Measurements from ENCODE around the gene THSD7B.
"Not testable (repeated sequence)": the region's sequence is repeated elsewhere in the genome, so short reads cannot be mapped to it uniquely, and the experiment has no call there.

The THSD7B gene

GRCh38 chr2:137539336-137539735, 774.0 kb downstream of the THSD7B start:
- DNase-seq (ENCODE audit: low read depth), result no peak

GRCh38 chr2:137547842-137548241, 782.5 kb downstream of the THSD7B start:
- DNase-seq (ENCODE audit: low read depth), result no peak

GRCh38 chr2:137566387-137566786, 801.0 kb downstream of the THSD7B start:
- DNase-seq (ENCODE audit: low read depth), result no peak

GRCh38 chr2:137570484-137570883, 805.1 kb downstream of the THSD7B start:
- DNase-seq (ENCODE audit: low read depth), result no peak

- DNase-seq (ENCODE audit: low read depth), result not testable (repeated sequence)
Observed at GRCh38 chr2:137587834-137588233, 822.5 kb downstream of the THSD7B start.

- not testable (repeated sequence) for DNase-seq (ENCODE audit: low read depth)
Observed at GRCh38 chr2:137588578-137588977, 823.2 kb downstream of the THSD7B start.

- DNase-seq (ENCODE audit: low read depth), result no peak
Observed at GRCh38 chr2:137590102-137590501, 824.8 kb downstream of the THSD7B start.

- no peak for DNase-seq (ENCODE audit: low read depth)
Observed at GRCh38 chr2:137607722-137608318, 842.5 kb downstream of the THSD7B start.

GRCh38 chr2:137638932-137639331, 873.6 kb downstream of the THSD7B start:
- DNase-seq (ENCODE audit: low read depth), result no peak

- no peak for DNase-seq (ENCODE audit: low read depth)
Observed at GRCh38 chr2:137644731-137645130, 879.4 kb downstream of the THSD7B start.

GRCh38 chr2:137654046-137654445, 888.7 kb downstream of the THSD7B start:
- no peak for DNase-seq (ENCODE audit: low read depth)

GRCh38 chr2:137655814-137656213, 890.5 kb downstream of the THSD7B start:
- DNase-seq (ENCODE audit: low read depth), result no peak

GRCh38 chr2:137658433-137658832, 893.1 kb downstream of the THSD7B start:
- no peak for DNase-seq (ENCODE audit: low read depth)

- DNase-seq (ENCODE audit: low read depth), result no peak
Observed at GRCh38 chr2:137659616-137660015, 894.3 kb downstream of the THSD7B start.

- DNase-seq (ENCODE audit: low read depth), result no peak
Observed at GRCh38 chr2:137670111-137670510, 904.8 kb downstream of the THSD7B start.

- DNase-seq (ENCODE audit: low read depth), result no peak
Observed at GRCh38 chr2:137672989-137673552, 907.7 kb downstream of the THSD7B start.

- no peak for DNase-seq (ENCODE audit: low read depth)
Observed at GRCh38 chr2:137674991-137675390, 909.6 kb downstream of the THSD7B start.

GRCh38 chr2:137675584-137676327, 910.4 kb downstream of the THSD7B start:
- DNase-seq (ENCODE audit: low read depth), result no peak

GRCh38 chr2:137676346-137676745, 911.0 kb downstream of the THSD7B start:
- no peak for DNase-seq (ENCODE audit: low read depth)

- DNase-seq (ENCODE audit: low read depth), result no peak
Observed at GRCh38 chr2:137677466-137677865, 912.1 kb downstream of the THSD7B start.

GRCh38 chr2:137689549-137689948, 924.2 kb downstream of the THSD7B start:
- no peak for DNase-seq (ENCODE audit: low read depth)

- DNase-seq (ENCODE audit: low read depth), result no peak
Observed at GRCh38 chr2:137693534-137693933, 928.2 kb downstream of the THSD7B start.

- no peak for DNase-seq (ENCODE audit: low read depth)
Observed at GRCh38 chr2:137696916-137697315, 931.6 kb downstream of the THSD7B start.
